Measurements from ENCODE around the gene VWA5A.
"Not testable (repeated sequence)": the region's sequence is repeated elsewhere in the genome, so short reads cannot be mapped to it uniquely, and the experiment has no call there.

DNA sequence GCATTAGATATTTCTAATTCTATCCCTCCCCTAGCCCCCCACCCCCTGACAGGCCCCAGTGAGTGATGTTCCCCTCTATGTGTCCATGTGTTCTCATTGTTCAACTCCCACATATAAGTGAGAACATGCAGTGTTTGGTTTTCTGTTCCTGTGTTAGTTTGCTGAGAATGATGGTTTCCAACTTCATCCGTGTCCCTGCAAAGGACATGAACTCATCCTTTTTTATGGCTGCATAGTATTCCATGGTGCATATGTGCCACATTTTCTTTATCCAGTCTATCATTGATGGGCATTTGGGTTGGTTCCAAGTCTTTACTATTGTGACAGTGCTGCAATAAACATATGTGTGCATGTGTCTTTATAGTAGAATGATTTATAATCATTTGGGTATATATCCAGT is 11.9 kb downstream of the VWA5A start:
- TF ChIP-seq, protein P1, sequence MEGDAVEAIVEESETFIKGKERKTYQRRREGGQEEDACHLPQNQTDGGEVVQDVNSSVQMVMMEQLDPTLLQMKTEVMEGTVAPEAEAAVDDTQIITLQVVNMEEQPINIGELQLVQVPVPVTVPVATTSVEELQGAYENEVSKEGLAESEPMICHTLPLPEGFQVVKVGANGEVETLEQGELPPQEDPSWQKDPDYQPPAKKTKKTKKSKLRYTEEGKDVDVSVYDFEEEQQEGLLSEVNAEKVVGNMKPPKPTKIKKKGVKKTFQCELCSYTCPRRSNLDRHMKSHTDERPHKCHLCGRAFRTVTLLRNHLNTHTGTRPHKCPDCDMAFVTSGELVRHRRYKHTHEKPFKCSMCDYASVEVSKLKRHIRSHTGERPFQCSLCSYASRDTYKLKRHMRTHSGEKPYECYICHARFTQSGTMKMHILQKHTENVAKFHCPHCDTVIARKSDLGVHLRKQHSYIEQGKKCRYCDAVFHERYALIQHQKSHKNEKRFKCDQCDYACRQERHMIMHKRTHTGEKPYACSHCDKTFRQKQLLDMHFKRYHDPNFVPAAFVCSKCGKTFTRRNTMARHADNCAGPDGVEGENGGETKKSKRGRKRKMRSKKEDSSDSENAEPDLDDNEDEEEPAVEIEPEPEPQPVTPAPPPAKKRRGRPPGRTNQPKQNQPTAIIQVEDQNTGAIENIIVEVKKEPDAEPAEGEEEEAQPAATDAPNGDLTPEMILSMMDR (IDR thresholded peaks at IDR 0.05): not testable (repeated sequence)
- not testable (repeated sequence) for TF ChIP-seq POLR2A (IDR thresholded peaks at IDR 0.05)

All from uterus (tissue), 2 donors.